SK-MEL-5 (cell line): ENCODE results near the gene PSMC1. TPM values are rescaled to one million over a fixed set of nuclear protein-coding genes. Genes with fewer than 3 reads are reported as not detected.

Experiments used
- total RNA-seq: library from RNA; depleted of rRNA; stranded (reverse); fragments of >200 nt; shearing (Covaris generic); gene quantifications from 2 replicates; pipeline ENCODE4 v1.2.3, GENCODE V29; 2014; rRNA removed

The PSMC1 gene
- total RNA-seq, 1 experiment from 2014 or later = 177 TPM

Other genes starting within 250 kb of the PSMC1 start
- gene KCNK13, start 194.6 kb upstream of the PSMC1 start, total RNA-seq = 1.4 and 1.5 TPM in 2 replicates
- gene NRDE2, start 75.4 kb downstream of the PSMC1 start, total RNA-seq = 9.8 and 11.0 TPM in 2 replicates
- gene CALM1, start 140.5 kb downstream of the PSMC1 start, total RNA-seq = 271 and 303 TPM in 2 replicates